Esophagus squamous epithelium (tissue), 5 donors: ENCODE data around the gene TTC31. TPM values are rescaled to one million over a fixed set of nuclear protein-coding genes. Genes with fewer than 3 reads are reported as not detected.

Experiments used
- DNase-seq: peaks from one replicate; lab custom pipeline; 2025; lab: John Stamatoyannopoulos, UW
- H3K27ac ChIP-seq, 4 donors: fragments of 200-600 bp; sonication (generic); one replicate each; pipeline ENCODE4 v1.5.1; 2016 to 2019; ENCODE audit warnings: mild to moderate bottlenecking in 1 of 4
- H3K27me3 ChIP-seq, 4 donors: fragments of 200-600 bp; sonication (generic); 1 replicate in 3 of 4; 2 replicates in 1 of 4; pipeline versions ENCODE4 v1.5.1 to v1.6.0; 2017 to 2021; ENCODE audit warnings: antibody characterized with exemption in 1 of 4
- H3K36me3 ChIP-seq, 3 donors: fragments of 200-600 bp; sonication (generic); one replicate each; pipeline ENCODE4 v1.5.1; 2016 to 2019
- H3K4me1 ChIP-seq, 3 donors: fragments of 200-600 bp; sonication (generic); one replicate each; pipeline ENCODE4 v1.5.1; 2017 to 2019
- H3K4me3 ChIP-seq, 4 donors: fragments of 200-600 bp; sonication (generic); 1 replicate in 3 of 4; 2 replicates in 1 of 4; pipeline ENCODE4 v1.5.1; 2016 to 2019; ENCODE audit warnings: mild to moderate bottlenecking in 2 of 4, moderate library complexity in 1 of 4
- H3K9me3 ChIP-seq, 3 donors: fragments of 200-600 bp; sonication (generic); one replicate each; pipeline ENCODE4 v1.5.1; 2016 to 2019
- POLR2A ChIP-seq, 4 donors: fragments of 450-650 bp; IDR thresholded peaks; one replicate each; pipeline ENCODE4 v1.6.1; 2017; ENCODE audit warnings: antibody characterized with exemption in 4 of 4, mild to moderate bottlenecking in 4 of 4, moderate library complexity in 3 of 4
- WGBS, 2 donors: methylation state at CpG; one replicate each; pipeline ENCODE4 v1.1.5; 2018; 5-methylcytosine and 5-hydroxymethylcytosine counted together
- intact Hi-C: fragments of 100-400 bp; cut with DNase I; formaldehyde crosslinking; loops from one replicate; pipeline ENCODE4 v1.15.0; 2022
- total RNA-seq, 4 donors: library from RNA; depleted of rRNA; stranded (reverse); fragments of >200 nt; gene quantifications; one replicate each; pipeline ENCODE4 v1.1.0, GENCODE V29; 2016
- TF ChIP-seq, protein P1 (sequence below), 6 experiments: fragments of 450-650 bp in 4 of 6; fragments of 200-600 bp in 2 of 6; sonication (generic) in 2 of 6; IDR thresholded peaks; one replicate each; pipeline ENCODE4 v1.5.1; 2016 to 2019; ENCODE audit warnings: antibody characterized with exemption in 6 of 6, mild to moderate bottlenecking in 4 of 6, moderate library complexity in 4 of 6
- donor health status: DM: yes; HTN: yes; CAD: no.

Gene TTC31
- total RNA-seq, 4 donors from 2014 or later = 11.2 to 27.7 (median 17.5) TPM

DNA sequence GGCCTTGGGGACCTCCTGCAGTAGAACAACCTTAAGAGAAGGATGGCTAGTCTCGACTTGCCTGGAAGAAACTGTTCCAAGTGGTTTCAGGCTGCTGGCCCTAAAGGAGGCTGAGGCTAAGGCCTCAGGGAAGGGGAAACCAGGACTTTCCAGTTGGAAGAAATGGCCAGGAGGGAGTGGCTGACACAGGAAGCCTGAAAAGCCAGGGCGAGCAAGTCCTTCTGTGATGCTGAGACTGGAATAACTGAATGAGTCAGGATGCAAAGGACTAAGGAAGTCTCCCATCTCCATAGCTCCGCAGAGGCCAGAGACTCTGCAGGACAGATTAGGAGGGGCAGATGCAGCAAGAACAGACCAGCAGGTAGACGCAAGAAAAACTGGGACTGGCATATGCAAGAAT lies 54.3 kb downstream of the TTC31 start:
- intact Hi-C loops = no loop called here
- 40 to 54% methylated on average over 3 of the region's 4 CpGs for WGBS, 2 donors
- H3K4me3 ChIP-seq = no peak overlapping the region
- peaks cover 0 to 26% (median 0%) of the 10 kb centered on the region in 4 donors for H3K27me3 ChIP-seq
- TF ChIP-seq POLR2A (IDR thresholded peaks at IDR 0.05) = no peak
- TF ChIP-seq, protein P1, sequence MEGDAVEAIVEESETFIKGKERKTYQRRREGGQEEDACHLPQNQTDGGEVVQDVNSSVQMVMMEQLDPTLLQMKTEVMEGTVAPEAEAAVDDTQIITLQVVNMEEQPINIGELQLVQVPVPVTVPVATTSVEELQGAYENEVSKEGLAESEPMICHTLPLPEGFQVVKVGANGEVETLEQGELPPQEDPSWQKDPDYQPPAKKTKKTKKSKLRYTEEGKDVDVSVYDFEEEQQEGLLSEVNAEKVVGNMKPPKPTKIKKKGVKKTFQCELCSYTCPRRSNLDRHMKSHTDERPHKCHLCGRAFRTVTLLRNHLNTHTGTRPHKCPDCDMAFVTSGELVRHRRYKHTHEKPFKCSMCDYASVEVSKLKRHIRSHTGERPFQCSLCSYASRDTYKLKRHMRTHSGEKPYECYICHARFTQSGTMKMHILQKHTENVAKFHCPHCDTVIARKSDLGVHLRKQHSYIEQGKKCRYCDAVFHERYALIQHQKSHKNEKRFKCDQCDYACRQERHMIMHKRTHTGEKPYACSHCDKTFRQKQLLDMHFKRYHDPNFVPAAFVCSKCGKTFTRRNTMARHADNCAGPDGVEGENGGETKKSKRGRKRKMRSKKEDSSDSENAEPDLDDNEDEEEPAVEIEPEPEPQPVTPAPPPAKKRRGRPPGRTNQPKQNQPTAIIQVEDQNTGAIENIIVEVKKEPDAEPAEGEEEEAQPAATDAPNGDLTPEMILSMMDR (IDR thresholded peaks at IDR 0.05) = no peak
- H3K9me3 ChIP-seq = no peaks in the 10 kb centered on the region
- DNase-seq = no peak
- H3K4me1 ChIP-seq = peaks cover 0 to 8% (median 0%) of the 10 kb centered on the region in 3 donors
- no peak overlapping the region for H3K27ac ChIP-seq
- H3K36me3 ChIP-seq = peaks cover 0 to 18% (median 10%) of the 10 kb centered on the region in 3 donors

DNA sequence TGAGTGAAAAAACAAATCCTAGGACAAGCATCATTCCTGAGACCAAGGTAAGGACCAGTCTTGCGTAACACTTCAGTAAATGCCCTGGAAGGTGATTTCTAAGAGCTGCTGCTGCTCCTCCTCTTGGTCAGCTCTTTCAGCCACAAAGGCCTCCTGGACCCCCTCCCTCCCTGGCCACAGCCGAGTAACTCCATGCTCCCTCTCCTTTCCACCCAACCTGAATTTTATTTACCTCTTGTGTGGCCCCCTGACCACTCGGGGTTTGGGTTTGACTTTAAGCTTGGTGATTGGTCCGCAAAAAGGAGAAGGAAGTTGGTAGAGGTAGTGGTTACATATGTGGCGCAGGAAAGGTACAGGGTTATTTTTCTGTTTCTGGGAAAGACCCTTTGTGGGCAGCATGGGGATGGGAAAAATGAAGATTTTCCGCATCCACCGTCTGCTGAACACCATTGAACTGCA lies 56.0 kb downstream of the TTC31 start:
- Histone ChIP-seq H3K4me3 (no peak overlapping the region), H3K27me3 (peaks cover 0 to 26% (median 0%) of the 10 kb centered on the region in 4 donors), H3K36me3 (peaks cover 0 to under 1% (median 0%) of the 10 kb centered on the region in 3 donors), H3K4me1 (peaks cover 0 to 8% (median 0%) of the 10 kb centered on the region in 3 donors), H3K9me3 (no peaks in the 10 kb centered on the region), H3K27ac (no peak overlapping the region)
- intact Hi-C loops = no loop called here
- no peak for DNase-seq
- TF ChIP-seq POLR2A (IDR thresholded peaks at IDR 0.05) = no peak
- TF ChIP-seq, protein P1 (IDR thresholded peaks at IDR 0.05) = no peak
- WGBS, 2 donors = 62 to 79% methylated on average over 6 to 7 of the region's 7 CpGs

- Histone ChIP-seq H3K9me3 (no peaks in the 10 kb centered on the region), H3K27ac (peak overlapping the region in 1 of 4 donors; percentile 55), H3K4me1 (peaks cover 0 to 8% (median 0%) of the 10 kb centered on the region in 3 donors), H3K27me3 (peaks cover 0 to 26% (median 0%) of the 10 kb centered on the region in 4 donors), H3K36me3 (no peaks in the 10 kb centered on the region), H3K4me3 (no peak overlapping the region)
- intact Hi-C loops = no loop called here
- no peak for DNase-seq
- no peak for TF ChIP-seq POLR2A (IDR thresholded peaks at IDR 0.05)
- TF ChIP-seq, protein P1 (IDR thresholded peaks at IDR 0.05) = no peak
- WGBS, 2 donors = 50 to 61% methylated on average over 4 to 5 of the region's 5 CpGs
These were observed 57.4 kb downstream of the TTC31 start for GRCh38 chr2:74540291-74540690.

DNA sequence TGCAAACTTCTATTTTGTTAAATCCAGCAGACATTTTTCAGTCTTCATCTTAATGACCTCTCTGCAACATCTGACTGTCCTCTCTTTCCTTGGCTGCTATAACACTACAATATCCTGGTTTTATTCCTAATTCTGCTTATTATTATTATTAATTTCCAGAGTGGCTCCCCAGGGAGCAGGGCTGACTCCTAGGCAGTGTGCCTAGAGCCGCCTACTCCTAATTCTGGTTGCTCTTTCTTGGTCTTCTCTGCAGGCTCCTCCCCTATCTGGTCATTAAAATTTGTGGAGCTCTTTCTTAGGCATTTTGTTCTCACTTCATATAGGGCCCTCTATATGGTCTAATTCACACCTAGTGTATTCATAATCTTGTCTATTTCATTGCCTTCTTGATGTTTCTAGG lies 60.1 kb downstream of the TTC31 start:
- peaks cover 0 to 19% (median 0%) of the 10 kb centered on the region in 4 donors for H3K27me3 ChIP-seq
- H3K4me1 ChIP-seq = no peaks in the 10 kb centered on the region
- intact Hi-C loops = no loop called here
- 73 to 83% methylated on average over 1 of the region's 1 CpG for whole genome bisulfite sequencing, 2 donors
- H3K27ac ChIP-seq = no peak overlapping the region
- no peaks in the 10 kb centered on the region for H3K9me3 ChIP-seq
- DNase-seq = no peak
- TF ChIP-seq, protein P1 (IDR thresholded peaks at IDR 0.05) = no peak
- TF ChIP-seq POLR2A (IDR thresholded peaks at IDR 0.05) = no peak
- H3K4me3 ChIP-seq = no peak overlapping the region
- no peaks in the 10 kb centered on the region for H3K36me3 ChIP-seq

Other genes with a start within 250 kb of the TTC31 start
- 1 to 10 TPM in 2 of 4 donors, under 1 TPM in 2; 0.62 to 2.3 (median 1.2) TPM for gene SLC4A5, start 139.7 kb upstream of the TTC31 start, total RNA-seq
- gene DCTN1, start 102.8 kb upstream of the TTC31 start, total RNA-seq = 10 to 100 TPM; 67.1 to 80.1 (median 75.0) TPM
- gene C2orf81, start 61.5 kb upstream of the TTC31 start, total RNA-seq = under 1 TPM; 0.22 to 0.76 (median 0.59) TPM
- 1 to 10 TPM; 3.1 to 9.1 (median 6.0) TPM for gene WDR54, start 61.4 kb upstream of the TTC31 start, total RNA-seq
- 10 to 100 TPM; 20.2 to 37.8 (median 27.9) TPM for gene RTKN, start 41.1 kb upstream of the TTC31 start, total RNA-seq
- gene INO80B, start 28.0 kb upstream of the TTC31 start, total RNA-seq = 10 to 100 TPM in 3 of 4 donors, 1 to 10 TPM in 1; 5.4 to 41.9 (median 20.3) TPM
- gene WBP1, start 24.6 kb upstream of the TTC31 start, total RNA-seq = 10 to 100 TPM; 14.2 to 34.1 (median 25.3) TPM
- 10 to 100 TPM; 29.3 to 37.4 (median 33.9) TPM for gene MOGS, start 17.7 kb upstream of the TTC31 start, total RNA-seq
- 10 to 100 TPM; 10.7 to 25.2 (median 22.1) TPM for gene MRPL53, start 10.4 kb upstream of the TTC31 start, total RNA-seq
- gene CCDC142, start 83 bp upstream of the TTC31 start, total RNA-seq = 10 to 100 TPM in 2 of 4 donors, 1 to 10 TPM in 2; 6.5 to 24.6 (median 14.5) TPM
- gene LBX2, start 16.5 kb downstream of the TTC31 start, total RNA-seq = under 1 TPM in 2 of 4 donors, not detected in 2; 0.38 to 0.57 TPM
- gene PCGF1, start 24.6 kb downstream of the TTC31 start, total RNA-seq = 10 to 100 TPM in 3 of 4 donors, 1 to 10 TPM in 1; 4.4 to 16.2 (median 14.7) TPM
- not detected for gene TLX2, start 31.4 kb downstream of the TTC31 start, total RNA-seq
- 10 to 100 TPM in 1 of 4 donors, 1 to 10 TPM in 3; 3.8 to 13.3 (median 5.7) TPM for gene DQX1, start 43.1 kb downstream of the TTC31 start, total RNA-seq
- gene AUP1, start 46.6 kb downstream of the TTC31 start, total RNA-seq = 100 to 1,000 TPM in 2 of 4 donors, 10 to 100 TPM in 2; 79.9 to 142 (median 105) TPM
- 10 to 100 TPM; 16.9 to 25.8 (median 22.0) TPM for gene HTRA2, start 46.9 kb downstream of the TTC31 start, total RNA-seq
- gene LOXL3, start 70.9 kb downstream of the TTC31 start, total RNA-seq = 1 to 10 TPM in 2 of 4 donors, under 1 TPM in 1, not detected in 1; 0.48 to 4.3 (median 3.2) TPM
- gene DOK1, start 71.6 kb downstream of the TTC31 start, total RNA-seq = 1 to 10 TPM in 2 of 4 donors, under 1 TPM in 1, not detected in 1; 0.88 to 6.7 (median 3.0) TPM
- under 1 TPM in 1 of 4 donors, not detected in 3; 0.19 TPM for gene M1AP, start 165.2 kb downstream of the TTC31 start, total RNA-seq
- gene SEMA4F, start 171.2 kb downstream of the TTC31 start, total RNA-seq = 1 to 10 TPM in 3 of 4 donors, under 1 TPM in 1; 0.42 to 6.1 (median 1.7) TPM